HL-60/S4 treated with phorbol 12-myristate 13-acetate at 8.2 ng/mL for 4 days and 3 days (cell line): Measurements from ENCODE around the gene TST.

Source experiments
- in situ Hi-C: fragments of 300-500 bp; cut with MboI; formaldehyde crosslinking; loops from 2 replicates; pipeline ENCODE4 v1.15.0; 2022; ENCODE audit warnings: low sequenced_read_pairs

TST gene

DNA sequence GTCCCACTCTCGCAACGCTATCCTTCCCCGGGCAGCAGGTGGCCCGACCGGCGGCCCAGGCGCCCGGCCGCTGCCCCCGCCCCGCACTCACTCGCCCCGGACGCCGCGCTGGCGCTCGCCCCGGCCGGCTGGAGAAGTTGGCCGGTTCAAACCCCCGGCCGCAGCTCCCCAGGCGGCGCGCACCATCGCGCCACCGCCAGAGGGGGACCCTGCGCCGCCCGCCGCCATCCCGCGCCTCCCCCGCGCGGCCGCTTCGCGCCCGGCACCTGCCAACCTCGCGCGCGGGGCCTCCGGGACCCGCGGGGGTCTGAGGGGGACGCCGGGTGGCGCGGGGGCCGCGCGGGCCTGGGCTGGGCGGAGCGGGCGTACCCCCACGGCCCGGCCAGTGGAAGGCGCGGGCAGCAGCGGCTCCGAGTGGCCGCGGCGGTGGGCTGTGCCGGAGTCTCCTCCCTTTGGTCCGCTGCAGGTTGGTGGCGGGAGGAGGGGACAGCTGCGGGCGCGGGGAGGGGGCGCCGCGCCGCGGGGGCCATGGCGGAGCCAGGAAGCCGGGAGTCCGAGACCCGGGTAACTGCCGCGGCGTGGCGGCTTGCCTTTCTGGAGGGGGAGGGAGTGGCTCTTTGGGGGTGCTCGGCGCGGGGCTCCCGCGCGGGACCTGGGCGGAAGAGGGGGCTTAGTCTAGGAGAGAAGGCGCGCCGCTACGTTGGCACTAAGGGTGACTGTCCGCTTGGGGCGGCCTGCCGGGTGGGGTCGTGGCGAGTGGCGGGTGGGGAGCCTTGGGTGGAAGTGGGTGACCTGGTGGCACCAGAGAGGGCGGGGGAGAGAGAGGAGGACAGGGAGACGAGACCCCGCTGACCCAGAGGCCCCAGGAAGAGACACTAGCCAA, at the start of gene TST, which contains the start of gene MPST:
Gene TST, minus strand, starts transcription at position 139 of the 883 bp plus-strand sequence. CDS start 715 bp downstream, outside the sequence.
Gene MPST, plus strand, starts transcription at position 434 of the 883 bp plus-strand sequence. Its CDS starts 95 bp downstream, at position 529.
- in situ Hi-C loops, result no loop called here

DNA sequence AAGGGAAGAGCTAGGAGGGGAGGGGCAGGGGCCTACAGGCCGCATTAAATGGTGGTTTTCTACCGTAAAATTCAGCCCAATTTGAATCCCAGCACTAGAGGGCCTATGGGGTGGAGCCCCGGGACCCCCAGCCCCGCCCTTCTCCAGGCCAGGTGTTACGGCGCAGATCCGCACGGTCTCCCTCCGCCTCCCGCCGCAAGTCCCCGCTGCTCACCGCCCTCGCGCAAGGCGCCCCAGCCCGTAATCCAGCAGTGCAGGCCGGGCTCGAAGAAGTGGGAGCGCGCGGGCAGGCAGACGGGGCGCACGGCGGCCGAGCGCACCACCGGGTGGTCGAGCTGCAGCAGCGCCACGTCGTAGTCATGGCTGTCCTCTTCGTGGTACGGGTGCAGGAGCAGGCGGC, 49.6 kb upstream of the TST start:
- in situ Hi-C loops, result no loop called here

DNA sequence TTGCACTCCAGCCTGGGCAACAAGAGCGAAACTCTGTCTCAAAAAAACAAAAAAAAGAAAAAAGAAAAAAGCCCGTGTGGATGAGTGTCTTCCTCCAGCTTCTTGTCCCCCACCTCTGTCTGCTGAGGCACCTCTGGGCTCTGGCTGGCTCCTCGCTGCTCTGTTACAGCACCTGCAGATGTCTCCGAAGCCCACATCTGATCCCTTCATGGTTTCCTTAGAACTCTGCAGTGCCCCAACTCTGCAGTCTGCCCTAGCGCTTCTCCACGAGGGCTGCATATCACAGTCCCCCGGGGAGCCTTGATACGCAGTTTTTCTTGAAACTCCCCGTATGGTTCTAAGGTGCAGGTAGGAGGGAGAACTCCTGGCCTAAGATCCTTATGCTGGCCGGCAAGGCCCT, 48.2 kb upstream of the TST start:
- in situ Hi-C loops, result no loop called here

DNA sequence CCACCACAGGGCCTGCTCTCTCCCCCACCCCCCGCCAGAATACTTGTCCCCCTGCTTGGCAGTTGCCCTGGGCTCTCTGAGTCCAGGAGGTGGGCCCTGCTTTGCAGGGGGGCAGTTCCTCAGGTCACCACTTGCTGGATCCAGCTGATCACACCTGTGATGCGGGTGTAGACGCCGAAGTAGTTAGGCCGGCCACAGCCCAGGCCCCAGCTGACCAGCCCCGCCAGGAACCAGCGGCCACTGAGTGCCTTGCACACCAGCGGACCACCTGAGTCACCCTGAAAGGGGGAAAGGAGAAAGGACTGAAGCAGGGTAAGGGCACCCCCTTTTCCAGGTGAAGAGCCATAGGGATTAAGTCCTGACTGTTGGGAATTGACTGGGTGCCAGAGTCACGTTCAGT, 46.7 kb upstream of the TST start:
- in situ Hi-C loops, result no loop called here

DNA sequence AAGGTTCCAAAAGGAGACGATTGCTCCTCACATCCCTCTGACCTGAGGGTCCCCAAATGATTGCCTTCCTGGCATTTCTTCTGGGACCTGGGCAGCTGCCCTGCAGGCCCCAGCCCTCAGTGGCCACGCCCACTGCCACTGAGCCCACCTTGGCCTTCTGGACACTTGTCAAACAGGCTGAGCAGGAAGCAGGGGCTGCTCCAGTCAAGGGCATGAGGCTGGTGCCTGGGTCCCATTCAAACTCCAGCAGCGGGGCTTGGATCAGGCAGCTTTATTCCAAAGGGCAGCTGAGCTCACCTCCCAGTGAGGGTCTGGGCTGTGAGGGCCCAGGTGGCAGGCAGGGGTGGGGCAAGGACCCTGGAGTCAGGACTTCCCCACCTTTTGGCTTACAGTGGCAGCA, 45.9 kb upstream of the TST start:
- in situ Hi-C loops, result no loop called here

DNA sequence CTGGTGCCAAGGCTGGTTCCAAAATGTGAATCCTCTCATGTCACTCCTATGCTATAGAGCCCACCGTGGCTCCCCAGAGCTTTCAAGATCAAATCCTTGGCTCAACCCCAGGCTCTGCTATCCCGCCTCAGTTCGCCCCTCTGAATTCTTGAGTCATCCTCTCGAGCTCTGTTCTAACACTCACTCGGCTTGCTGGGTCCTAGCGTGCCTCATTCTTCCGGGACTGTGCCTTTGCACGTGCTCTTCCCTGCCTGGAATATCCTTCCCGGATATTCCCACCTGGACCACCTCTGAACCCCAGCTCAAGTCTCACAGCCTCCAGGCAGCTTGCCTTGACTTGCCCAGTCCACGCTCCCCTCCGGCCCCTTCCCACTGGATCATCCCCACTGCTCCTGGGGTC, 45.3 kb upstream of the TST start:
- in situ Hi-C loops, result no loop called here

DNA sequence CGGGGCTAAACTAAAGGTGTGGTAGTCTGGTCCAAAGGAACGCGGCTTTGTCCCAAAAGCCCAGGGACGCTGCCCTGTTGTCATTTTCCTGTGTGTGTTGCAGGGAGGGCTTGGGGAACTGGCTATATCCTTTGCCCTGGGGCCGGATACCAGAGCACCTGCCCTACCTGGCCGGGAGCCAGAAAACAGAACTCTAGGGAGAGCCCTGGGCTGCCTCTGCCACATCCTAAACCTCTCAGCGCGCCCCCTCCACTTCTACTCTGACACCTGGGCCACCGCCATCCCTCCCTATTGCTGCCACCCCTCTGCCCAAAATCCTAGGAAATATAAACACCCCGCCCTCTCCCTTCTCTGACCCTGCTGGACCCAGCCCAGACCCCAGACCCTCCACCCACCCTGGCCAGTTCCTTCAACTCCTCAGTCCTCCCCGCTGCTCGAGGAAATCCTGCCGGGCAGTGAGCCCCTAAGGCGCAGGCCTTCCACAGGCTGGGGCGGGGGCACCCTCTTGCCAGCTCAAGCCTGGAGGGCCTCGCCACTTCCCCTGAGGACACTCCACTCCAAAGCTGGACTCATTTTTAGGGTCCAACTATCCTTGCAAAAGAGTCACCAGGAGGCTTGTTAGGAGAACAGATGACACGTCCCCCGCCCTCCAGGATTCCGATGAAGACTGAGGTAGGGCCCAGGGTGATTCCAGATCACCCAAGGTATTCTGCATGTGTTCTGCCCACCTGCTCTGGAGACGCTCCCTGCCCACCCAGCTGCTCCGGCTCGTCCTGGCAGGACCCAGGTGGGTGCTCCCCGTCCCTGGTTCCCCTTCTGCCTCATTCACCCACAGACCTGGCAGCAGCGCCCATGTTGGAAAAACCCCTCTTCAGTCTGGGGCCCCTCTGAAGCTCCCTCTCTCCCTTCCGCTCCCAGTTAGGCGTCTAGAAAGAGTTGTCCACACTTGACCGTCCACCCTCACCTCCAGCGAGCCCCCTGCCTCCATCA, 44.5 kb upstream of the TST start:
- in situ Hi-C loops, result no loop called here

DNA sequence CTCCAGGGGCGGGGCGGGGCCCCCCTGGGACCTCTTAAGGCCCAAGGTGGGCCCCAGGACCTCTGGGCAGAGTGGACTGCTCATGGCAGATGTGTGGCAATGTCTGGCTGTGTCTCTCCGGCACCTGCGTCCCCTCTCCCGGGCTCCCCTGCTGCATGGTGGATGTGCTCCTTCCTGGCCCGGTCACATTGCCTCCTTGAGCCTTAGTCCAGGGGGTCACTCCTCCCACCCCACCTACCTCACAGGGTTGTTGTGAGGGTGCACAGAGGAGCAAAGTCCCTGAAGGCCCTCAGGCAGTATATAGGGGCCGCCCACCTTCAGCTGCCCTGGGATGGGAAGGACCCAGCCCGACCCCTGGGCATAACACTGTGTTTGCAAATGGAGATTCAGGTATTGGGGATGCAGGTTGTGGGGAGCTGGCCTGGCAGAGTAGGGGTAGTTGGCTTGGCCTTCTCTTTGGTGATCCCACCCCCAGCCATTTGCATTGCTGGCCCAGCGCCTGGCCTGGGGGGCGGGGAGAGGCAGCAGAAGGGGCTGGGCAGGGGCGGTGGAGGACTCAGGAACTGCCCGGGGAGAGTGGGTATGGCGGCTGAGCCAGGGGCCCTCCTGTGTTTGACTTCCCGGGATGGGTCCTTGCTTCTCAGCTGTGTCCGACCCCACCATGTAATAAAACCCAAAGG, 43.6 kb upstream of the TST start:
- in situ Hi-C loops, result no loop called here

DNA sequence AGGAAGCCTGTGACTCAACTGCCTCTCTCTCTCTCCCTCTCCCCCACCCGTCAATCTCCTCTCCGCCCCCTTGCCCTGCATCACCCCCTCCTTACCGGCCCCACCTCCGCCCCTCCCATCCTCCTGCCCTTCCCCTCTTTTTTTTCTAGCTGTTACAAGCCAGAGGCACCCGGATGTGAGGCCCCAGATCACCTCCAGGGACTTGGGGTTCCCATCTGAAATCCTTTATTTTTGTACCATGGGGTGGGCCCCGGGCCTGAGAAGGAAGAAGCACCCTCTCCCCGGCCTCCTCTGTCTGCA, 43.1 kb upstream of the TST start:
- in situ Hi-C loops, result no loop called here

DNA sequence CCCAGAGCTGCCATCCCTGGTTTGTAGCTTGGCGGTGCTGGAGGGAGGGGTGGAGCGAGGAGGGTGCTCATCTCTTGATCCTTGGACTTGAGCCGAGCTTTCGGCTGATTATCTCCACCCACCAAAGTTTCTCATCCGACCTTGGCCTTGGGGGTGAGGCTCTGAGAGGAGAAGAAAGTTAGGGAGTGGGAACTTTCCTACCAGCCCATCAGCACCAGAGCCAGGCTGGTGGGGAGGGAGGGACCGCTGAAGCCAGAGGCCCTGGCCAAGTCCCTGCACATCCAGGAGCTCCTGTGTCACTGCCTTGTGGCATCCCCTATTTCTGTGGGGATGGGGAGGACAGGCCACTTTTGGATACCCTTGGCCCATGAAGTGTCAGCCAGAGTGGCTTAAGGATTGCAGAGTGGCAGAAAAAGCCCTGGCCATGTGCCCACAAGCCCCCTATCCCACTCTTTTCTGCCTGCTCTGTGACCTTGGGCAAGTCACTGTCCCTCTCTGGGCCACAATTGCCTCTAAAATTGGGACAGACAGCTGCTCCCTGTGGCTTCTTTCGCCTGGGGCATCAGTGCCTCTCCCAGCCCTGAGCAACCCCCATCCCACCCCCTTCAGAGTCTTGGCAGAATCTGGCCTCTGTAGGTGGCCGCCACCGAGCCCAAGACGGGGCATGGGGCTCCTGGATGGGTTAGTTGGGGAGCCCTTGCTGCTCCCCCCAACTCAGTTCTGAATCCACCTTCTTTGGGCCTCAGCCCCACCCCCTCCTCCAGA, 42.5 kb upstream of the TST start:
- in situ Hi-C loops, result no loop called here

DNA sequence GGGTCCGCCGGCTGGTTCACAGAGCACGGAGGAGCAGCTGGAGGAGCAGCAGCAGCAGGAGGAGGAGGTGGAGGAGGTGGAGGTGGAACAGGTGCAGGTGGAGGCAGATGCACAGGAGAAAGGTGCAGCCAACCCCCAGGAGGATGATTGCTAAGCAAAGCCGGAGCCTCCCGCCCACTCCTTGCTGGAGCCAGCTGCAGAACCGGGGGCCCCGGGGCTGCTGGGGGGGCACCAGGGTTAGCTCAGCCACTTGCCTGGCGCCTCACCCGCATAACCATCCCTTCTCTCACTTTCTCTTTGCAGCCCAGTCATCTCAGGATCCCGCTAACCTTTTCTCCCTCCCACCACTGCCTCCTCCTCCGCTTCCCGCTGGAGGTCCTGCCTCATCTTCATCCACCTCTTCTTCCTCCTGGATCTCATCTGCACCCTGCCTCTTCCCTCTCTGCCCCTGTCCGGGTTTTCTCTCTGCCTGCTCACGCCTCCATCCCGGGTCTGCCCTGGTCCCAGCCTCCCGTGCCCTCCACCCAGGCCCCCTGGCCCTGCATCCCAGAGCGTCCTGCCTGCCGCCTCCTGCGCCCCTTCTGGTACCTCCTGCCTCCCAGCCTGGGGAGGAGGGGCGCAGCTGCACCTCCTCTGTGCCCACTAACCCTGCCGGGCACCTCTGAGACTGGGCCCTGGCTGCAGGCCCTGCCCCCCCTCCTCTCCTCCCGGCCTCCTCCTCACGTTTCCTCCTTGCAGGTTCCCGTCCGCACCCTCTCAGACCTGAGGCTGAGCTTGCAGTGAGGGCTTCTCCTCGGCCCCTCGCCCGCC, 41.8 kb upstream of the TST start:
- in situ Hi-C loops, result no loop called here

DNA sequence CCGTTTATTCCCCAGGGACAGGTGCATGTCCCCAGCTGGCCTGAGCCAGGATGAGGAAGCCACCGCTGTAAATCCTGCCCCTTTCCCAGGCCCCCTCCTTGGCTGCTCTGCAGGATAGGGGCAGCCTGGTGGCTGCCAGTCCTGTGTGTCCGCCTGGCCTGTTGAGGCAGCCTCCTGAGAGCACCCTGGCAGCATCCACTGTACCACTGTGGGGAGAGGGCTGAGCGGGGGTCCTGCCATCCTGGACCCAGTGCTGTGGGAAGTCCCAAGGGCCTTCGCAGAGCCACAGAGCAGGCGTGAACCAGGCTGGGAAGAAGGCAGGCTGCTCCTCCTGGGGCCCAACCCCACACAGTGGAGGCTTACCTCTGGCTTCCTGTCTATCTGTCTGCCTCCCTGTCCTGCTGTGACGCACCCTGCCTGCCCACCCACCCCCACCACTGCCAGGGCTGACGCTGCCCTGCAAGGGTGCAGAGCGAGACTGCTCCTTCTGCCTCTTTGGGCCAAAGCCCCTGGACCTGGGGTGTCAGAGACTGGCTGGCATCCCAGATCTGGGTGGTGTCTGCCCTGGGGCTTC, 40.7 kb upstream of the TST start:
- in situ Hi-C loops, result no loop called here

DNA sequence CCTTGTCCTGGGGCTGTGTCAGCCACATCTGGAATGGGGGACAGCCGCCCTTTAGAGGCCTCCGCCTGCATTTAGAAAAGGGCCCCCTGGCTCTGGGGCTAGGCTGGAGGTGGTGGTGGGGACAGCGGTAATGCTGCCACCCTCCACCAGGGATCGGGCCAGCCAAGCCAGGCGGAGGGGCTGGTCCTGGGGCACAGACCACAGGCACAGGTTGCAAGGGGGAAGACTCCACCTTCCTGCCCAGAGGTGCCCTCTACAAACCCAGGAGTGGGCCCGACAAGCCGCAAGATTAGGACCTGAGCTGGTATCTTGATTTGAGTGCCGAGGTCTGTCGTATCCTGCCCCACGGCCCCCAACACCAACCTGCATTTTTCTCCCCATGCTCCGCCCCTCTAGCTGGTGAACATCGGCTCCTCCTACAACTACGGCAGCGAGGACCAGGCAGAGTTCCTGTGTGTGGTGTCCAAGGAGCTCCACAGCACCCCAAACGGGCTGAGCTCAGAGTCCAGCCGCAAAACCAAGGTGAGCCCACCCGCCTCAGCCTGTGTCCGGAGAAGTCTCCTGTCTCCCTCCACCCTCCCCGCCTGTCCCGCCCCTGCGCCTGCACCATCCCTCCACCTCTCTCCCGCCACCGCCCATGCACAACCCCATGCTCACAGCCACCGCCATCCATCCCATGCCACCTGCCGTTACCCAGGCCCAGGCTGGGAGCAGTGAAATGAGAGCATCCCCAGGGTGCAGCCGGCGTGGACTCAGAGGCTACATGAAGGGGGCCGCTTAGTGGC, 39.9 kb upstream of the TST start:
- in situ Hi-C loops, result no loop called here

DNA sequence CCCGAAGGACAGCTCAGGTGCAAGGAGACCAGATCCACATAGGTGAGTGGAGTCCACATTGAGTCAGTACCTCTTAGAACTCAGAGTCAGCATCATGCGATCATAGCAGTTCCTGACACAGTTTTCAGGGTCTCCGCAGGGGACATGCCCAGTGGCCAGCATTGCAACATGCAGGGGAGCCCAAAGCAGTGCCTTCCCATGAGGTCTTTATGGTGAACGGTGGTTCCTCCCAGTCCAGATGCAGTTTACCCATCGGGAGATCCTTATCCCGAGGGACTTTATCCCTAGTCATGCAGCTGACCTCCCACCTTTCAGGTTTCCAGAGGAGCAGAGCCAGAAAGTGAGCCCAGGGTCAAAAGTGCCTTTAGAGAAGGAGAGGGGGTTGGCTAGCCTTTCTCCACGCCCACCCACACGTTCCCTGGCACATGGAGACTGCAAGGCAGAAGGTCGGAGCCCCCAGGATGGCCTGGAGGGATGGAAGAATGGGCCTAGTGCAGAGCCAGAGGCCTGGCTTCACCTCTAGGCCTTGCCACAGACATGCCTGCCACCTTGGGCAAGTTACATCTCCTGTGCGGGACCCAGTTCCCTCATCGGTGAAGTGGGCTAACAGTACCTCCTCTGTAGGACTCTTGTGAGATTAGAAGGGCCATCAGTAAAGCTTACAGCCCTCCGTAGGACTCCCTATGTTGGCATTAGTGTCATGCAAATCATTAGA, 38.7 kb upstream of the TST start:
- in situ Hi-C loops, result no loop called here

DNA sequence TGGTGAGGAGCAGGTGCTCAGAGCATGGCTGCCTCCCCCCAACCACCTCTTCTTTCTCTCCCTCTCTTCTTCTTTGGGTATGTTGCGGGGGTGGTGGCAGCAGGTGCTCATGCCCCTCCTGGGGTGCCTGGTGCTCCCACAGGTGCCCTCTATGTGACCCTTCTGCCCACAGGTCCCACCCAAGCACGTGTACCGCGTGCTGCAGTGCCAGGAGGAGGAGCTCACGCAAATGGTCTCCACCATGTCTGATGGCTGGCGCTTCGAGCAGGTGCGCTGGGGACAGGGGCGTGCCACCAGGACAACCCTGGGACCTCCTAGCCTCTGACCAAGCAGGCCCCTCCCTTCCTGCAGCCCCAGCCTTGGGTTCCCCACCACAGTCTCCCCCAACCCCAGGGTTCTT, 38.0 kb upstream of the TST start:
- in situ Hi-C loops, result no loop called here

DNA sequence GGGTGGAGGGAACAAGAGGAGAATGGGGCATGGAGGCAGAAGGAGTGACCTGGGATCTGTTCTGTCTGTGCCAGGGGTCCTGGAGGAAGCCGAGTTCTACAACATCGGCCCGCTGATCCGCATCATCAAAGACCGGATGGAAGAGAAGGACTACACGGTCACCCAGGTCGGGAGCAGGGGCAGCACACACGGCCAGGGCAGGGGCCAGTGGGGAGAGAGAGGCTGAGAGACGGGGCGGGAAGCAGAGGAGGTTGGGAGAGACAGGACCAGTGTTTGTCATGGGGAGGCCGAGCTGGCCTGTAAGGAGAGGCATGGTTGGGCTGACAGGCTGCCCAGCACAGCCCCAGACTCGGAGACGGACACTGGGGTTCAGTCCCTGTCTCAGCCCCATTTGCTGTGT, 37.0 kb upstream of the TST start:
- in situ Hi-C loops, result no loop called here

DNA sequence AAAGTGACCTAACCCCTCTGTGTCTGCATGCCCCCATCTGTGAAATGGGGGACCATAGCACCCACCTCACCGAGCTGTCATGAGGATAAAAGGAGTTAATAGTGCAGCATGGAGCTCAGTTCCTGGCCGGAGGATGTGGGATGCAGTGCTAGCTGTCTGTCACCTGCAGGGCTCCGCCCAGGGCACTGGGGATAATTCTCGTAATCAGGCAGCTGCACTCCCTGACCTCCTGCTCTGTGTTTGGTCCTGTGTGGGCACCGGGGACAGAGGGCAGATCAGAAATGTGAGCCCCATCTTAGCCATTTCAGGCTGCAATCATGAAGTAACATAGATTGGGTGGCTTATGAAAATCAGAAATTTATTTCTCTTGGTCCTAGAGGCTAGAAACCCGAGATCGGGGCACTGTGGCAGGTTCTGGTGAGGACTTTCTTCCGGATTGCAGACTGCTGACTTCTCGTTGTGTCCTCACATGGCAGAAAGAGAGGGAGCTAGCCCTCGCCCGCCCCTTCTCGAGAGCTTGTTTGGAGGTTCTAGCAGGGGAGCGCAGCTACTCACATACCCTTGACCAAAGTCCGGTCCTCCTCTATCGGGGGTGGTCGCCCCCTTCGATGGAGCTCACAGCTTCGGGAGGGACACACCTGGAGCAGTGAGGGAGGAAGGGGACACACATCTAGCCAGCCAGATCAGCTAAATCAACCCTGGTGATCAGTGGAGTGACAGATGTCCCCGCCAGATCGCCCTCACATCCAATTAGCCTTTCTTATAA, 35.5 kb upstream of the TST start:
- in situ Hi-C loops, result no loop called here
